ENCODE measurements around the gene TMTC1.

GRCh38 chr12:29625359-29625953, 158.3 kb downstream of the TMTC1 start:
- TF ChIP-seq GATA2 (IDR thresholded peaks at IDR 0.05; ENCODE audit: low read depth, low read length) (no peak), GATA3 (IDR thresholded peaks at IDR 0.05; ENCODE audit: low read depth, low read length) (no peak)

Measured in SH-SY5Y (cell line).